HEK293 (cell line): ENCODE results near the gene PTPRN2.

ENCODE experiments used
- CTCF ChIA-PET: fragments of 350-600 bp; formaldehyde crosslinking; extraction: SDS; loops from one replicate; lab custom pipeline; 2021; ENCODE audit warnings: antibody characterized with exemption; lab: Yijun Ruan, JAX
- POLR2A ChIA-PET: fragments of 300-600 bp; formaldehyde crosslinking; extraction: SDS; loops from one replicate; lab custom pipeline; 2020; ENCODE audit warnings: antibody characterized with exemption, inconsistent platforms; lab: Yijun Ruan, JAX
- H3K27ac ChIP-seq: fragments of 200-500 bp; sonication (Bioruptor generic); 2 replicates; pipeline ENCODE4 v1.5.1; 2014; ENCODE audit warnings: low read depth, low read length, control low read depth, inconsistent platforms; ENCODE audit errors: extremely low read depth
- H3K36me3 ChIP-seq, 2 experiments: fragments of 200-500 bp in 1 of 2; sonication (Bioruptor generic) in 1 of 2; 1 replicate in 1 of 2; 2 replicates in 1 of 2; pipeline ENCODE4 v1.5.1; 2014 to 2017; ENCODE audit warnings: inconsistent platforms in 2 of 2, low read length in 2 of 2; ENCODE audit not compliant: control insufficient read depth in 2 of 2, insufficient read depth in 1 of 2
- H3K4me1 ChIP-seq: fragments of 200-500 bp; sonication (Bioruptor generic); 2 replicates; pipeline ENCODE4 v1.5.1; 2014; ENCODE audit warnings: mild to moderate bottlenecking, low read length, inconsistent platforms; ENCODE audit not compliant: control insufficient read depth, insufficient read depth
- H3K4me3 ChIP-seq: 2 replicates; pipeline ENCODE4 v1.5.1; 2011; ENCODE audit warnings: low read depth, mild to moderate bottlenecking, control low read depth, low read length, moderate library complexity
- H3K9me3 ChIP-seq: fragments of 200-500 bp; sonication (Bioruptor generic); 2 replicates; pipeline ENCODE4 v1.5.1; 2014; ENCODE audit warnings: low read depth, low read length, inconsistent platforms; ENCODE audit not compliant: control insufficient read depth, insufficient read depth
- GLI4 ChIP-seq: fragments of 450-650 bp; formaldehyde crosslinking; IDR thresholded peaks from 2 replicates; pipeline ENCODE4 v1.5.1; 2016; ENCODE audit warnings: missing biosample characterization, missing genetic modification characterization
- HOXD13 ChIP-seq: sonication (generic); formaldehyde crosslinking; IDR thresholded peaks from 2 replicates; pipeline ENCODE4 v1.8.0; 2022; ENCODE audit warnings: missing genetic modification reagents, borderline replicate concordance
- KLF7 ChIP-seq: fragments of 450-650 bp; formaldehyde crosslinking; IDR thresholded peaks from 2 replicates; pipeline ENCODE4 v1.5.1; 2016; ENCODE audit warnings: missing biosample characterization, missing genetic modification characterization, borderline replicate concordance
- KLF9 ChIP-seq: fragments of 450-650 bp; formaldehyde crosslinking; IDR thresholded peaks from 2 replicates; pipeline ENCODE4 v1.5.1; 2016; ENCODE audit warnings: missing biosample characterization, missing genetic modification characterization, low read depth
- MEIS1 ChIP-seq: sonication (generic); formaldehyde crosslinking; IDR thresholded peaks from 2 replicates; pipeline ENCODE4 v1.8.1; 2022; ENCODE audit warnings: missing genetic modification reagents, mild to moderate bottlenecking, borderline replicate concordance
- PRDM6 ChIP-seq: fragments of 450-650 bp; formaldehyde crosslinking; IDR thresholded peaks from 2 replicates; pipeline ENCODE4 v1.5.1; 2017; ENCODE audit warnings: missing biosample characterization, missing genetic modification characterization
- SALL2 ChIP-seq: fragments of 450-650 bp; formaldehyde crosslinking; IDR thresholded peaks from 2 replicates; pipeline ENCODE4 v1.5.0; 2017; ENCODE audit warnings: missing biosample characterization, mild to moderate bottlenecking, missing genetic modification characterization, borderline replicate concordance
- SCRT2 ChIP-seq: fragments of 450-650 bp; formaldehyde crosslinking; IDR thresholded peaks from 2 replicates; pipeline ENCODE4 v1.5.1; 2016; ENCODE audit warnings: missing biosample characterization, missing genetic modification characterization
- SP7 ChIP-seq: fragments of 450-650 bp; formaldehyde crosslinking; IDR thresholded peaks from 2 replicates; pipeline ENCODE4 v1.5.1; 2016; ENCODE audit warnings: missing biosample characterization, missing genetic modification characterization
- TCF7L2 ChIP-seq: IDR thresholded peaks from 2 replicates; pipeline ENCODE4 v1.6.1; 2011; ENCODE audit warnings: low read depth, mild to moderate bottlenecking, inconsistent platforms, low read length, moderate library complexity, borderline replicate concordance
- ZBTB17 ChIP-seq: fragments of 450-650 bp; formaldehyde crosslinking; IDR thresholded peaks from 2 replicates; pipeline ENCODE4 v1.5.1; 2016; ENCODE audit warnings: missing biosample characterization, missing genetic modification characterization
- ZNF121 ChIP-seq: fragments of 450-650 bp; formaldehyde crosslinking; IDR thresholded peaks from 2 replicates; pipeline ENCODE4 v1.5.1; 2016; ENCODE audit warnings: missing biosample characterization, missing genetic modification characterization
- ZNF155 ChIP-seq: fragments of 450-650 bp; formaldehyde crosslinking; IDR thresholded peaks from 2 replicates; pipeline ENCODE4 v1.5.1; 2016; ENCODE audit warnings: missing biosample characterization, missing genetic modification characterization
- ZNF174 ChIP-seq: fragments of 450-650 bp; formaldehyde crosslinking; IDR thresholded peaks from 2 replicates; pipeline ENCODE4 v1.5.0; 2017; ENCODE audit warnings: missing biosample characterization, mild to moderate bottlenecking, missing genetic modification characterization
- ZNF18 ChIP-seq: fragments of 450-650 bp; formaldehyde crosslinking; IDR thresholded peaks from 2 replicates; pipeline ENCODE4 v1.5.1; 2016; ENCODE audit warnings: missing biosample characterization, missing genetic modification characterization
- ZNF292 ChIP-seq: fragments of 450-650 bp; formaldehyde crosslinking; IDR thresholded peaks from 2 replicates; pipeline ENCODE4 v1.5.1; 2016; ENCODE audit warnings: low read depth, missing biosample characterization, missing genetic modification characterization, borderline replicate concordance
- ZNF335 ChIP-seq: fragments of 450-650 bp; formaldehyde crosslinking; conservative IDR thresholded peaks from 2 replicates; pipeline ENCODE4 v1.5.1; 2016; ENCODE audit warnings: missing biosample characterization, missing genetic modification characterization
- ZNF391 ChIP-seq: fragments of 450-650 bp; formaldehyde crosslinking; IDR thresholded peaks from 2 replicates; pipeline ENCODE4 v1.5.1; 2016; ENCODE audit warnings: low read depth, missing biosample characterization, missing genetic modification characterization, borderline replicate concordance
- ZNF404 ChIP-seq: fragments of 450-650 bp; formaldehyde crosslinking; IDR thresholded peaks from 2 replicates; pipeline ENCODE4 v1.5.1; 2017; ENCODE audit warnings: missing biosample characterization, missing genetic modification characterization
- ZNF544 ChIP-seq: fragments of 450-650 bp; formaldehyde crosslinking; IDR thresholded peaks from 2 replicates; pipeline ENCODE4 v1.5.0; 2017; ENCODE audit warnings: missing biosample characterization, missing genetic modification characterization
- ZNF621 ChIP-seq: fragments of 450-650 bp; formaldehyde crosslinking; IDR thresholded peaks from 2 replicates; pipeline ENCODE4 v1.5.1; 2017; ENCODE audit warnings: missing biosample characterization, missing genetic modification characterization
- ZNF623 ChIP-seq: fragments of 450-650 bp; formaldehyde crosslinking; IDR thresholded peaks from 2 replicates; pipeline ENCODE4 v1.5.1; 2016; ENCODE audit warnings: missing biosample characterization, missing genetic modification characterization
- ZNF830 ChIP-seq: fragments of 450-650 bp; IDR thresholded peaks from 2 replicates; pipeline ENCODE4 v1.5.0; 2018; ENCODE audit warnings: missing biosample characterization, missing genetic modification characterization, low read depth, mild to moderate bottlenecking, moderate library complexity
- ZNF837 ChIP-seq: fragments of 450-650 bp; formaldehyde crosslinking; IDR thresholded peaks from 2 replicates; pipeline ENCODE4 v1.5.1; 2016; ENCODE audit warnings: missing biosample characterization, missing genetic modification characterization
- ZSCAN18 ChIP-seq: fragments of 450-650 bp; formaldehyde crosslinking; IDR thresholded peaks from 2 replicates; pipeline ENCODE4 v1.5.1; 2016; ENCODE audit warnings: missing biosample characterization, missing genetic modification characterization
- TF ChIP-seq, protein P1 (sequence below): fragments of 450-650 bp; formaldehyde crosslinking; IDR thresholded peaks from 2 replicates; pipeline ENCODE4 v1.5.1; 2016; ENCODE audit warnings: missing biosample characterization, missing genetic modification characterization, borderline replicate concordance

PTPRN2 gene

GRCh38 chr7:158015403-158016179, 572.0 kb downstream of the PTPRN2 start:
- Histone ChIP-seq H3K4me1 (no peaks in the 10 kb centered on the region), H3K9me3 (no peaks in the 10 kb centered on the region), H3K27ac (no peak overlapping the region), H3K4me3 (no peak overlapping the region), H3K36me3 (no peaks in the 10 kb centered on the region)
- TF ChIP-seq ZNF174 (tag by site-specific recombination) (no peak), TCF7L2 (no peak), MEIS1 (CRISPR knock-in tag) (no peak), ZNF837 (tag by site-specific recombination) (no peak), GLI4 (tag by site-specific recombination) (no peak), ZNF155 (tag by site-specific recombination) (no peak), KLF9 (no peak), KLF7 (tag by site-specific recombination) (no peak), ZNF18 (no peak), ZNF391 (tag by site-specific recombination) (no peak)
- TF ChIP-seq, protein P1, sequence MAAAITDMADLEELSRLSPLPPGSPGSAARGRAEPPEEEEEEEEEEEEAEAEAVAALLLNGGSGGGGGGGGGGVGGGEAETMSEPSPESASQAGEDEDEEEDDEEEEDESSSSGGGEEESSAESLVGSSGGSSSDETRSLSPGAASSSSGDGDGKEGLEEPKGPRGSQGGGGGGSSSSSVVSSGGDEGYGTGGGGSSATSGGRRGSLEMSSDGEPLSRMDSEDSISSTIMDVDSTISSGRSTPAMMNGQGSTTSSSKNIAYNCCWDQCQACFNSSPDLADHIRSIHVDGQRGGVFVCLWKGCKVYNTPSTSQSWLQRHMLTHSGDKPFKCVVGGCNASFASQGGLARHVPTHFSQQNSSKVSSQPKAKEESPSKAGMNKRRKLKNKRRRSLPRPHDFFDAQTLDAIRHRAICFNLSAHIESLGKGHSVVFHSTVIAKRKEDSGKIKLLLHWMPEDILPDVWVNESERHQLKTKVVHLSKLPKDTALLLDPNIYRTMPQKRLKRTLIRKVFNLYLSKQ (tag by site-specific recombination): no peak
- CTCF ChIA-PET: interaction anchor here (0.6 kb wide), 1 partner anchor 98 kb away, joined by 4 read pairs; no protein-coding TSS in a partner anchor
- POLR2A ChIA-PET: no interaction called here

DNA sequence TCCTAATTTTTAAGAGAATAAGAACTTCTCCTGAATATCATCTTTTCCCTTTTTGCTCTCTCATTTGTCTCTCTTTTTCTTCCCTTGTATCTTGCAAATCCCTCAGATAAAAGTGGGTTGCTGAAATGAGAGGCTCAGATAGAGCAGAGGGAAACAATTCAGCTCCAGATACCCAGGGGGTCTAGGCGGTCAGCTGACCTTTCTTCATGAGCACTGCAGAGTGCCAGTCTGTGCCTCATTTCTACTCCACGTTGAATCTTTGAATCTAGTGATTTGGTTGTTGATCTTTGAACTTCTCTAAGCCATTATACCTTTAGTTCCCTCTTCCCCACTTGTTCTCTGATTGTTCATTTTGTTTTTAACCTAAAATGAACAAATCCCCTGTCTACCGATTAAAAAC, 572.6 kb downstream of the PTPRN2 start:
- ChIA-PET CTCF (interaction anchor here (0.6 kb wide), 1 partner anchor 99 kb away, joined by 4 read pairs; no protein-coding TSS in a partner anchor), POLR2A (no interaction called here)
- Histone ChIP-seq H3K4me3 (no peak overlapping the region), H3K36me3 (no peaks in the 10 kb centered on the region), H3K27ac (no peak overlapping the region), H3K4me1 (no peaks in the 10 kb centered on the region), H3K9me3 (no peaks in the 10 kb centered on the region)
- no peak for TF ChIP-seq ZNF623 (tag by site-specific recombination)
- TF ChIP-seq SP7 (tag by site-specific recombination): no peak
- no peak for TF ChIP-seq SCRT2 (tag by site-specific recombination)
- no peak for TF ChIP-seq PRDM6 (tag by site-specific recombination)
- TF ChIP-seq ZNF335 (tag by site-specific recombination): no peak
- TF ChIP-seq, all 188 proteins: peak for 0

DNA sequence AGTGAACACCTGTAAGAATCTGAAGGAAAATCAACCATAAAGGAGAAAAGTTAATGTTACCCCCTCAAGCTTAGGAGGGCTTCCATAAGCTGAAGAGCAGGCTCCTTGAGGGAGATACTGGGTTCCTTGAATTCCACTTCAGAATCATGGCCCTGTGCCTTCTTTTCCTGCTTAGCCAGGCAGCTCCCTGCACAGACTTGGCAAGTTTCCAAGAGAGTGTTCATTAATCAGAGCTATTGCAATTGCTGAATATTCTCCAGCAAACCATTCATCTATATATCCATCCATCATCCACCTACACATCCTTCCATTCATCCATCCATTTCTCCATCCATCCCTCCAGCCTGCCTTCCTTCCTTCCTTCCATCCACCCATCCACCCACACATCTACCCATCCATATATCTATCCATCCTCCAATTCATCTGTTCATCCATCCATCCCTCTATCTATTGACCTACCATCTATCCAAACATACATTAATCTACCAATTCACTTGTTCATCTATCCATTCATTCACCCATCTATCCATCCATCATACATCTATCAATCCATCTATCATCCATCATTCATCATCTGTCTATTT, 574.4 kb downstream of the PTPRN2 start:
- CTCF ChIA-PET: no interaction called here
- no peaks in the 10 kb centered on the region for H3K4me1 ChIP-seq
- H3K27ac ChIP-seq: no peak overlapping the region
- POLR2A ChIA-PET: no interaction called here
- H3K36me3 ChIP-seq: no peaks in the 10 kb centered on the region
- H3K9me3 ChIP-seq: no peaks in the 10 kb centered on the region
- H3K4me3 ChIP-seq: no peak overlapping the region
- TF ChIP-seq ZNF404 (tag by site-specific recombination): no peak
- no peak for TF ChIP-seq ZNF121 (tag by site-specific recombination)
- no peak for TF ChIP-seq ZNF292 (tag by site-specific recombination)
- TF ChIP-seq ZNF544 (tag by site-specific recombination): 0 out of 2 replicates have a peak, but pooled peaks have one; percentile 35
- no peak for TF ChIP-seq ZNF830 (tag by site-specific recombination)
- TF ChIP-seq ZNF621 (tag by site-specific recombination): no peak
- TF ChIP-seq ZSCAN18 (tag by site-specific recombination): no peak
- TF ChIP-seq ZBTB17 (tag by site-specific recombination): peak; percentile 87
- no peak for TF ChIP-seq HOXD13 (CRISPR knock-in tag)
- no peak for TF ChIP-seq SALL2 (tag by site-specific recombination)
